OCI-M1 (cell line): ENCODE data around the gene RDH16.
"Not testable (repeated sequence)": the region's sequence is repeated elsewhere in the genome, so short reads cannot be mapped to it uniquely, and the experiment has no call there.

Source experiments
- DNase-seq: peaks from one replicate; lab custom pipeline; 2025; lab: John Stamatoyannopoulos, UW

Gene RDH16

DNA sequence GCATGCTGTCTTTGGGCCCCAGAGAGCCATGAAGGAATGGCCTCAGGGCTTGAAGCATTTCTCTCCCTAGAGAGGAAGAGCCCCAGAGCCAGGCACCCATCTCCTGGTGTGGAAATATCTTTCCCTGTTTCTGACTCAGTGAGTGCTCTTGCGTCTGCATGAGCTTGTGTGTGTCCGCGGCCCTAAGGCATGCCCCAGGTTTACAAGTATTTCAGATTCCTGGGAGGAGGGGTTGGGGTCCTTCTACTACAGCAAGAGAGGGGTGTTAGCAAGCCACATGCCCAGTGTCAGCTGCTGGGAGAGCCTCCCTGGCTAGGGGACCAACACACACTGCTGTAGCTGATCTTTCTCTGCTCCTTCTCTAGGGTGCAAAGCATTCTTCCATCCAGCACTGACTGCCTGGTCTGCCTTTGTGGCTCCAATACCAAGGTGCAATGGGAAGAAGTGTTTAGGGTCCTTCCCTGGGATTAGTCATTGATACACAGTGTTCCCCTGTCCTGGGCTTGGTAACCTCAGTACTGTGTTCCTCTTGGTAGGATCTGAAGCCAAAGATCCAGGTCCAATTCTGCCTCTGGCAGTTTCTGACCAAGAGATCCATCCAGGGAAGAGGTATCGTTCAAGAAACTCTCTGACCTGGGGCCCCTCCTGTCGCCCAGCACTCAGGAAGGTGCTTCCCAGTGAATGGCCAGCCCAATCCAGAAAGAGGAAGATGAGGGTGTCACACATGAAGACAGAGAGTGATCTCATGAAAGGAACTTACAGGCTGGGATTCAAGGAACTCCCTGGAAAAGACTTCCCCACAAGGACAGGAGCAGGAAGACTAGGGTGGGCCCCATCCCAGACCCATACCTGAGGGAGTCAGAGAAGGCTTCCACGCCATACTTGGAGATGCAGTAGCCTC lies 3.1 kb downstream of the RDH16 start:
- no peak for DNase-seq

GRCh38 chr12:56953314-56953713 lies 4.1 kb downstream of the RDH16 start:
- DNase-seq: no peak

DNA sequence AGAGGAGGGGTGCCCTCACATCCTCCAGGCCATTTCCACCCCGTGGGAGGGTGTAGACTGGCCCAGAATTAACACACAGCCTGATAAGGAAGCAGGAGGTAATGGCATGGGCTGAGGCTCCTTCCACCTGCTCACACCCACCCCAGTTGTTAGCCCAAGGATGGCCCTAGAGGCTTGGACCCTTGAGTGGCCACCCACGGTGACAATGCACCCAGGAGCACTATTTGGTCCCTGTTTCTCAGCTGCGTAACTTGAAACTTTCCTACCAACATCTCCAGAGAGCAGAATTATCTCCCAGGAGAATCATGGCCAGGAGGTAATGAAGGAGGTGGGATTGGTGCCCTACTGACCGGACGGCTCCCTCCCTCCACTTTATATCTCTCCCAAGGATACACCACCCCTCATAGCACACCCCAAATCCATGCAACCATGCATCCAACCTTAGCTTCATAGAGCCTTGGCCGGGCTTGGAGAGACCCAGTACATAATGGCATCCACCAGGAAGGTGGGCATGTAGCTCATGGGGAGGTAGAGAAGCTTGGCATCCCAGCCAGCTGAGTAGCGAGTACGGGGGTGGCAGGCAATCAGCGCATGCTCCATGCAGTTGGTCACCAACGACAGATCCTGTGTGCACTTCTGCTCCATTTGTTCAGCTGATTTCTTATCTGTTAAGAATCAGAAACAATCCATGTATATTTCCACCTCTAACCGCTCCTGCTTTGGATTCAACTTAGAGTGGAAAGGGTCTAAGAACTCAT lies 5.6 kb downstream of the RDH16 start:
- no peak for DNase-seq

GRCh38 chr12:56948881-56949280 lies 8.5 kb downstream of the RDH16 start:
- DNase-seq: no peak

GRCh38 chr12:56948457-56948777 lies 9.0 kb downstream of the RDH16 start:
- no peak for DNase-seq

- peak; percentile 25 for DNase-seq
Observed at GRCh38 chr12:56947633-56948456, 9.6 kb downstream of the RDH16 start.

GRCh38 chr12:56943878-56944277 lies 13.5 kb downstream of the RDH16 start:
- no peak for DNase-seq

GRCh38 chr12:56943374-56943773 lies 14.0 kb downstream of the RDH16 start:
- not testable (repeated sequence) for DNase-seq

DNA sequence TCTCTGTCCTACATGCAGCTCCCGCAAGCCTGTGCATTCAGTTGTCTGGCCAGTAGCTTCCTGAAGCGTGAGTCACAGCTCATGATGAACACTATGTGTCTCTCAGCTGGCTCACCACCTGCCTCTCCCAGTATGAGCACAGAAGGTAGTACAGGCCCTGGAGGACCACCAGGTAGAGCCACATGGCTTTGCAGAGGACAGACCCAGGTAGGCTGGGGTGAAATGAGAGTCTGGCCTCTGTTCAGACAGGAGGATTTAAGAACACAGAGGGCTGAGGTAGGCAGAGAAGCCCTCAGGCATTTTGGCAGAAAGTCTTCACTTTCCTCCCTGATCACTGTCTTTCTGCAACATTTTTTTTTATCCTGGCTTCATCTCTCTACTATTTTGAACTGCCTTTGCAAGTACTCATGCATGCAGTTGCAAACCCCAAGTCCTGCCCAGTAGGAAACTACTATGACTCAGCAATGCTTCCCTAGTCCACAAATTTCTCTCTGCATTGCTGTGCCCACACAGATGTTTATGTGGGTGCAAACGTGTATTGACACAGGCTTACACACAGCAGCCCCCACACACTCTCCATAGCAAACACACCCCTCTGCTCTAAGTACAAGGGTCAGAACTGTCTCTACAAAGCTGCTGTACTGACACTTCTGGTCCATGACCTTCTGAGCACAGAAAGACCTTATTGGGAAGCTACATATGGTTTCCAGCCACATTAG lies 15.9 kb downstream of the RDH16 start:
- DNase-seq: peak; percentile 57

DNA sequence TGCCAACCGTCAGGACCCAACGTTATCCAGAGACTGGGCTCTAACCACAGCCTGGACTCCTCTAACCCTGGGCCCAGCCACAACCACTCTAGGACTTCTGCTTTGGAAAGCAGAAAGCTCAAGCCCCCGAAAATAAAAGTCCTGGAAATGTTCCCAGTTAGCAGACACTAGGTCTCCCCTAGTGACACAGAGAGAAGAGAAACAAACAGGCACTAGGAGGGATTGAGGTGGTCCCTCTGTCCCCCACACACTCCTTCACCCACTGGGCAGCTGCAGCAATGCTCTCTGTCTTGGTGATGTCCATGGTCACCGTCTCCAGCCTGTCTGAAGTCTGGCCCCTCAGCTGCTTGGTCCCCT lies 16.5 kb downstream of the RDH16 start:
- not testable (repeated sequence) for DNase-seq

DNA sequence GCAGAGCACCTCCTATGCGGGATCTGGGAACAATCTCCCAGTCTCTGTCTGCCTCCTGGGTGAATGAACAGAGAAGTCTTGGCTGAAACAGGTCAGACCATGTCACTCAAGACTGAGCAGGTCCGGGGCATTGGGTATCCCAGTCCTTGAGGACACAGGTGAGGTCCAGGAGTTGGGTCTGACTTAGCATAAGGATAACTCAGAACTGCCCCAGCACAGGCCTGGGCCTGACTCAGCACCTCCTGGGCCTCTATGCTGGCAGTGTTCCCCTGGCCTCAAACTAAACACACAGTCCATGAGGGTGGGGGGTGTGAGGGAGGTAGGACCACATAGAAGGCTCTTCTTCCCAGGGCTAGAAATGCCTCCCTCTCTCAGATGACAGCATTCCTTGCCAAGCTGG lies 21.7 kb downstream of the RDH16 start:
- DNase-seq: no peak

DNA sequence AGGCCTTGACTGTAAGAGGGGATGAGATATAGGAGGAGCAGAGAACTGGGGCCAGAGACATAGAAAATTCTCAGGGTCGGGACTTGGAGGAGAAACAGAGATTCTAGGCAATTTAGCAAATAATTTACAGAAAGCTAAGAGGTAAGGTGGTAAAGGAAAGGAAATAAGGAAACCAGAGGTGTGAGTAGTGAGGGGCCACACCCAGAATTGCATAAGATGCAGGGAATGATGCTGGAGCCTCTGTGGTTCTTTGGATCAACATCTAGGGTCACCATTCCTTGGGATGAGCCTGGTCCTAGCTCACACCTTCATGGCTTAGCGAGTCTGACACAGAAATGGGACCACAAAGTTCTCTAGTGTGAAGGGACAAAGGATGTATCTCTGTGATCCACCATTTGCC lies 22.3 kb downstream of the RDH16 start:
- no peak for DNase-seq

- DNase-seq: no peak
Observed at GRCh38 chr12:56933826-56934625, 23.4 kb downstream of the RDH16 start, which contains the start of gene SDR9C7. SDR9C7 (minus strand) TSS chr12:56934408; CDS start chr12:56934261, 147 bp downstream.

DNA sequence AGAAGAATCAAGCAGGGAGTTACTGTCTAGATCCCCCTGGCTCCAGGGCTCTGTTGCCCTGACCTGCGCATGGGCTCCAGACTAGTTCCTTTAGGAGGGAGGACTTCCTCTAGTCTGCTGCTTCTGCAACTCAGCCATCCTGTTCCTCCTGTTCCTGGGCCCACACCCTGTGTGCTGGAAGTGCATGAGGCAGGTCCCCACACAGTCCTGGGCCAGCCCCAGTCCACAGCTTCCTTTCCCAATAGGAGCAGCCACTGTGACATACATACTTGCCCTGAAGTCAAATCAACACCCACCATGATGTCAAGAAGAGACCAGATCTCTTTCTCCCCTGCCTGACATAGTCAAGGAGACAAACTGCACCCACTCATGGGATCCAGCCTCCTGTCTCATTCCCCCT lies 24.5 kb downstream of the RDH16 start:
- peak; percentile 45 for DNase-seq

DNA sequence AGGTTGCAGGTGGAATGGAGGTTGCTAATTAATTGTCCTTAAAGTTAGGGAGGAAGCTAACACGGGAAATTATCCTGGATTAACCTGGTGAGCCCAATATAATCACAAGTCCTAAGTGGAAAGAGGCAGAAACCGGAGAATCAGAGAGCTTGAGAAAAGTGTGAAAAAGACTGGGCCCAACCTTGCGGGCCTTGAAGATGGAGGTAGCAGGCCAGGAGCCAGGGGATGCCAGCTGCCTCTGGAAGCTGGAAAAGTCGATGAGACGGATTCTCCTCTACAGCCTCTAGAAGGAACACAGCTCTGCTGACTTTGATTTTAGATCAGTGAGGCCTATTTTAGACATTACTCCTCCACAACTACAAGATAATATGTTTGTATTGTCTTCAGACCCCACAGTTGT lies 25.3 kb downstream of the RDH16 start:
- DNase-seq: peak; percentile 52

DNA sequence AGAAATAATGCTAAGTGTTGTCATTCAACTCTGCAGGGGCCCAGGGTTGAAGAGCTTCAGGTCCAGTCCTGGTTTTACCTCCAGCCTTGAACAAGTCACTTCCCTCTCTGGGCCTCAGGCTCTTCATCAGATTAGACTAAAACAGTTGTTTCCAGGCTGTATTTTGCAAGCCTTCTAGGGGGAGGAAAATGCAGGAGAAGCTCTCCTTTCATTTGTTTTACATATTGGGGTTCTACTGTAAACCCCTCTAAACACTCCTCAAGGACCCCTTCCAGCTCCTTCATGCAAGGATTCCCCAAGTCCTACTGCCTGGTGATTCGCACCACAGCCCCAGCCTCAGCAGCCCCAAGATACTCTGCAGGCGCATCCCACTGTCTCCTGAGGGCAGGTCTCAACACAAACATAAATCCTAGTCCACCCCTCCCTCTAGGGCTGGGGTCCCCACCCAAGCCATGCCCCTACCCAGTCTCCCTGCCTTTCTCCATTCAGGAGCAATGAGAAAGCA lies 25.9 kb downstream of the RDH16 start:
- peak; percentile 94 for DNase-seq

GRCh38 chr12:56930241-56930640 lies 27.2 kb downstream of the RDH16 start:
- no peak for DNase-seq

- DNase-seq: no peak
Observed at GRCh38 chr12:56929780-56930179, 27.6 kb downstream of the RDH16 start.

DNA sequence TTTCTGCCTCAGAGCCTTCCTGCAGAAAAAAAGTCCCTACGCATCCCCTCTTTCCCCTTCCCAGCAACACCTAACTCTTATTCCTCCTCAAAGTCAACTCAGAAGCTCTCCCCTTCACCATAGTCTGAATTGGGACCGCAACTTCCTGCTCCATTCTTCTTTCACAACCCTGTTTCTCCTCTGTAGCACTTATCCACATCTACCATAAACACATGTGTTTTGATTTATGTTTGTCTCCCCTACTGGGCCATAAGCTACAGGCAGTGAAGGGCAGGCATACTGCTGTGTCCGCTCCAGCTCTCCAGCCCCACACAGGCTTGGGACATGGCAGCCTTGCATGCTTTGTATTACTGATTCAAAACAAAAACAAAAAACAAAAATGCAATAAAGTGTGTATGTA lies 29.1 kb downstream of the RDH16 start:
- peak; percentile 12 for DNase-seq

DNA sequence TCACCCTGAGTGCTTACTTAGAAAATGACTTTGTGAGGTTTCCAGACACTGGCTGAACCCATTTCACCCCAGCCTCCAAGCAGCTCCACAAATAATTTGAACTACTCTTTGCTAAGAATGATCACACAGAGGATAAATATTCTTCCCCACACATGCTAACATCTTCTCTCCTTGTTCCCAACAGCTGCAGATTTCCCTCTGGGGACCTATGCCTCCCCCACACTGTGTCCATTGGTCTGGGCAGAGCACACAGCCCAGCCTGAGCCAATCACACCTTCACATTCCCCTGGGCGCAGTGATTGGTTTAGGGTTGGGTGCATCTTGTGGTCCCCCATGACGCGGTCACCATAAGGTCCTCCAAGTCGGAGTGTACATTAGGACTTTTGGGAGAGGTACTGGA lies 30.1 kb downstream of the RDH16 start:
- DNase-seq: no peak

- peak; percentile 67 for DNase-seq
Observed at GRCh38 chr12:56922031-56922430, 35.4 kb downstream of the RDH16 start.
